GM12891 (cell line): ENCODE data around the gene HRG.

Experiments used
- POLR2A ChIP-seq: IDR thresholded peaks from 2 replicates; pipeline ENCODE4 v1.6.1; 2011; ENCODE audit warnings: low read depth, low read length, control low read depth
- POLR2AphosphoS5 ChIP-seq: IDR thresholded peaks from 2 replicates; pipeline ENCODE4 v1.6.1; 2011; ENCODE audit warnings: low read depth, low read length, control low read depth

- TF ChIP-seq POLR2A (no peak), POLR2AphosphoS5 (no peak)
Observed at GRCh38 chr3:186708983-186709679, 43.3 kb downstream of the HRG start.
